ENCODE results near the gene IL37. TPM values are rescaled to one million over a fixed set of nuclear protein-coding genes. Genes with fewer than 3 reads are reported as not detected.

The IL37 gene
- total RNA-seq, 1 donor from 2014 or later: not detected

- H3K27me3 Mint-ChIP-seq (ENCODE audit: unreplicated experiment): no peaks in the 10 kb centered on the region
- TF ChIP-seq CTCF (IDR thresholded peaks at IDR 0.05; ENCODE audit: partially characterized antibody, unreplicated experiment): no peak
- peaks cover 5% of the 10 kb centered on the region for H3K9me3 Mint-ChIP-seq (ENCODE audit: unreplicated experiment)
- no peak overlapping the region for H3K4me3 Mint-ChIP-seq (ENCODE audit: unreplicated experiment)
- H3K4me1 Mint-ChIP-seq (ENCODE audit: low read depth, unreplicated experiment): no peaks in the 10 kb centered on the region
- no peak overlapping the region for H3K27ac Mint-ChIP-seq (ENCODE audit: unreplicated experiment)
- DNase-seq: no peak
- H3K36me3 Mint-ChIP-seq (ENCODE audit: unreplicated experiment): no peaks in the 10 kb centered on the region
Measured at GRCh38 chr2:112946086-112946485, 35.1 kb downstream of the IL37 start.

GRCh38 chr2:112947374-112947773 lies 36.4 kb downstream of the IL37 start:
- H3K27me3 Mint-ChIP-seq (ENCODE audit: unreplicated experiment): no peaks in the 10 kb centered on the region
- no peaks in the 10 kb centered on the region for H3K4me1 Mint-ChIP-seq (ENCODE audit: low read depth, unreplicated experiment)
- peaks cover 5% of the 10 kb centered on the region for H3K9me3 Mint-ChIP-seq (ENCODE audit: unreplicated experiment)
- no peaks in the 10 kb centered on the region for H3K36me3 Mint-ChIP-seq (ENCODE audit: unreplicated experiment)
- DNase-seq: no peak
- no peak overlapping the region for H3K27ac Mint-ChIP-seq (ENCODE audit: unreplicated experiment)
- no peak for TF ChIP-seq CTCF (IDR thresholded peaks at IDR 0.05; ENCODE audit: partially characterized antibody, unreplicated experiment)
- H3K4me3 Mint-ChIP-seq (ENCODE audit: unreplicated experiment): no peak overlapping the region

GRCh38 chr2:112949456-112949855 lies 38.5 kb downstream of the IL37 start:
- peaks cover 3% of the 10 kb centered on the region for H3K36me3 Mint-ChIP-seq (ENCODE audit: unreplicated experiment)
- DNase-seq: no peak
- no peak overlapping the region for H3K27ac Mint-ChIP-seq (ENCODE audit: unreplicated experiment)
- H3K4me3 Mint-ChIP-seq (ENCODE audit: unreplicated experiment): no peak overlapping the region
- no peak for TF ChIP-seq CTCF (IDR thresholded peaks at IDR 0.05; ENCODE audit: partially characterized antibody, unreplicated experiment)
- H3K27me3 Mint-ChIP-seq (ENCODE audit: unreplicated experiment): no peaks in the 10 kb centered on the region
- H3K9me3 Mint-ChIP-seq (ENCODE audit: unreplicated experiment): peaks cover 5% of the 10 kb centered on the region
- H3K4me1 Mint-ChIP-seq (ENCODE audit: low read depth, unreplicated experiment): no peaks in the 10 kb centered on the region

GRCh38 chr2:112954364-112954763 lies 43.4 kb downstream of the IL37 start:
- H3K4me1 Mint-ChIP-seq (ENCODE audit: low read depth, unreplicated experiment): no peaks in the 10 kb centered on the region
- DNase-seq: no peak
- H3K36me3 Mint-ChIP-seq (ENCODE audit: unreplicated experiment): peaks cover 3% of the 10 kb centered on the region
- no peaks in the 10 kb centered on the region for H3K27me3 Mint-ChIP-seq (ENCODE audit: unreplicated experiment)
- TF ChIP-seq CTCF (IDR thresholded peaks at IDR 0.05; ENCODE audit: partially characterized antibody, unreplicated experiment): no peak
- H3K27ac Mint-ChIP-seq (ENCODE audit: unreplicated experiment): no peak overlapping the region
- no peaks in the 10 kb centered on the region for H3K9me3 Mint-ChIP-seq (ENCODE audit: unreplicated experiment)
- H3K4me3 Mint-ChIP-seq (ENCODE audit: unreplicated experiment): no peak overlapping the region

- Mint-ChIP-seq H3K9me3 (ENCODE audit: unreplicated experiment) (no peaks in the 10 kb centered on the region), H3K4me1 (ENCODE audit: low read depth, unreplicated experiment) (no peaks in the 10 kb centered on the region), H3K36me3 (ENCODE audit: unreplicated experiment) (peaks cover 3% of the 10 kb centered on the region), H3K27me3 (ENCODE audit: unreplicated experiment) (no peaks in the 10 kb centered on the region), H3K4me3 (ENCODE audit: unreplicated experiment) (no peak overlapping the region), H3K27ac (ENCODE audit: unreplicated experiment) (no peak overlapping the region)
- no peak for TF ChIP-seq CTCF (IDR thresholded peaks at IDR 0.05; ENCODE audit: partially characterized antibody, unreplicated experiment)
- DNase-seq: no peak
Measured at GRCh38 chr2:112957511-112957910, 46.5 kb downstream of the IL37 start.

All from glutamatergic neuron (in vitro differentiated cells).